Stimulated activated naive CD8-positive, alpha-beta T cell treated with anti-CD3 and anti-CD28 coated beads, Interleukin-15, Interleukin-2, amounts not matched to agents 100 ng/mL and 50 ng/mL, for 24 hours (primary cell): Measurements from ENCODE around the gene TOMM5.

Source experiments
- H3K27ac Mint-ChIP-seq: one replicate; pipeline ENCODE4 v1.8.0; 2021; ENCODE audit warnings: mild to moderate bottlenecking, mixed read lengths
- H3K27me3 Mint-ChIP-seq: one replicate; pipeline ENCODE4 v1.8.0; 2021; ENCODE audit warnings: mixed read lengths
- H3K36me3 Mint-ChIP-seq: one replicate; pipeline ENCODE4 v1.8.0; 2021; ENCODE audit warnings: low read depth, mixed read lengths
- H3K4me1 Mint-ChIP-seq: one replicate; pipeline ENCODE4 v1.8.0; 2021; ENCODE audit warnings: low read depth, mixed read lengths
- H3K4me3 Mint-ChIP-seq: one replicate; pipeline ENCODE4 v1.8.0; 2021; ENCODE audit warnings: mild to moderate bottlenecking, mixed read lengths
- H3K9me3 Mint-ChIP-seq: one replicate; pipeline ENCODE4 v1.8.0; 2021; ENCODE audit warnings: mixed read lengths

Gene TOMM5

DNA sequence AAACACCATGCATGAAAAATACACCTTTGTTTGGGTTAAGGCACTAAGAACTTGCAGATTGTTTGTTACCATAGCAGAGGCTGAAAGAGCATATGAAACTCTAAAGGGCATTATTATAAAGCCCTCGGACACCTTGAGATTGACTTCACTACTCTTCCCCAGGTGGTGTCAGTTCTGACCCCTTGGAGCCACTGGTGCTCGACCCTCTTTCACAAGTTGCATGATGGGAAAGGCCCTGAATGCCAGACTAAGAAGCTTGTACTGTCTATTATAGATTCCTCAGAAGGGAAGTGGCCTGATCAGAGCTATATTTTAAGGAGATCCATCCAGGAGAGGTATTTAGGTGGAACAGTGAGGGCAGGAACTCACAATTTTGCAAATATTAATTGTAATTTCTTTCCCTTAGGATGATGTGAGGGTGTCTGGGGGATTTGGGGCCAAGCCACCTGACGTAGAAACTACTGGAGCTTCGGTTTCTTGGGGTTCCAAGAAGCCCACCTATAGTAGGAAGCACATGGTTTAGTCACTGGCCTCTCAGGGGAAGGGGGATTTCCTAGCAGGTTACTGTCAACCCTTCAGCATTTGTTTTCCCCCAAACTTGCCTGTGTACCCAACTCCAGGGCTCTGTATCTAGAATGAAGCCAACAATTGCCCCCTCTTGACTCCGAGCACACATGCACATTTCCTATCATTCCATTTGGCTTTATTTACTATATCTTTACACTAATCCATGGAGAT, 32.4 kb downstream of the TOMM5 start:
- Mint-ChIP-seq H3K27ac (no peak overlapping the region), H3K9me3 (peaks cover 5% of the 10 kb centered on the region), H3K36me3 (peaks cover 24% of the 10 kb centered on the region), H3K27me3 (no peaks in the 10 kb centered on the region), H3K4me1 (peaks cover 18% of the 10 kb centered on the region), H3K4me3 (no peak overlapping the region)

DNA sequence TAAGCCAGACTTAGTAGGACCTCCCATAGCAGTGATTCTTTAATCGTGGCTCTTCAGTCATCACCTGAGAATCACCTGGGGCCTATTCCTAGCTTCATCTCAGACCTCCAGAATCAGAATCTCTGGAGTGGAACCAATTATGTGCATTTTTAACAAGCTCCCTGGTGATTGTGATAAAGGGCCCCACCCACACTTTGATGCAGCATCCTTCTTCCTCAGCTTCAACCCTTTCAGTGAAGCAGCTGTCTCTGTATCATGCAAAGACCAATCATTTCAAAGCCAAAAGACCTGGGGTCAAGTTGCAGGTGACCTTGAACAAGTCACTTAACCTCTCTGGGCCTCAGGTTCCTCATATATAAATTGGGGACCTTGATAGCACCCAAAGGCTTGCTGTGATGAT, 33.3 kb downstream of the TOMM5 start:
- no peak overlapping the region for H3K27ac Mint-ChIP-seq
- H3K9me3 Mint-ChIP-seq: peaks cover 4% of the 10 kb centered on the region
- no peaks in the 10 kb centered on the region for H3K27me3 Mint-ChIP-seq
- H3K4me1 Mint-ChIP-seq: peaks cover 18% of the 10 kb centered on the region
- H3K4me3 Mint-ChIP-seq: no peak overlapping the region
- H3K36me3 Mint-ChIP-seq: peaks cover 19% of the 10 kb centered on the region

DNA sequence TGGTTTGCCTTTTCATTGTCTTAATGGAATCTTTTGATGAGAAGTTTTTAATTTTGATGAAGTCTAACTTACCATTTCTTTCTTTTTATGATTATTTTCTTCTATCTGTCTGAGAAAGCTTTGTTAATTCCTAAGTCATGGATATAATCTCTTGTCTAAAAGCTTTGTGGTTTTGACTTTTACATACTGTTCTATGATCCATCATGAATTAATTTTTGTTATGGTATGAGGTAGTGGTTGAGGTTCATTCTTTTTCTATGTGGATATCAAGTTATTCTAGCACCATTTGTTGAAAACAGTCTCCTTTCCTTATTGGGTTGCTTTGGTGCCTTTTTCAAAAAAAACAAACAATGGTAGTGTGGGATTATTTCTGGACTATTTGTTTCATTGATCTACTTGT, 36.6 kb downstream of the TOMM5 start:
- no peaks in the 10 kb centered on the region for H3K27me3 Mint-ChIP-seq
- H3K36me3 Mint-ChIP-seq: peaks cover 6% of the 10 kb centered on the region
- H3K9me3 Mint-ChIP-seq: no peaks in the 10 kb centered on the region
- no peak overlapping the region for H3K4me3 Mint-ChIP-seq
- no peaks in the 10 kb centered on the region for H3K4me1 Mint-ChIP-seq
- H3K27ac Mint-ChIP-seq: no peak overlapping the region

GRCh38 chr9:37554318-37554717, 38.1 kb downstream of the TOMM5 start:
- Mint-ChIP-seq H3K4me3 (no peak overlapping the region), H3K27me3 (no peaks in the 10 kb centered on the region), H3K4me1 (no peaks in the 10 kb centered on the region), H3K27ac (no peak overlapping the region), H3K9me3 (no peaks in the 10 kb centered on the region), H3K36me3 (no peaks in the 10 kb centered on the region)

DNA sequence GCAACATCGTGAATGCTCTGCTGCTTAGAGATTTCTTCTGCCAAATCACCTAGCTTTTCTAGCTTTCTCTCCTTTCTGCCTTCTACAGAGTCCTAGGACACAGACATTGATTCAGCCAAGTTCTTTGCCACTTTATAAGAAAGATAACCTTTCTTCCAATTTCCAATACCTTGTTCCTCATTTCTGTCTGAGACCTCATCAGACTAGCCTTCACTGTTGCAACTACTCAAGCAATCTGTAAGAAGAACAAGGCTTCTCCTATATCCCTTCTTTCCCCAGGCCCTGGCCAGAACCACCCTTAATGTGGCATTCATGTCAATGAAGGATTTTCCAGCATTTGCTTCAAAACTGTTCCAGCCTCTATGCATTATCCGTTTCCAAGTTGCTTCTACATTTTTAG, 40.5 kb downstream of the TOMM5 start:
- Mint-ChIP-seq H3K9me3 (no peaks in the 10 kb centered on the region), H3K4me3 (no peak overlapping the region), H3K36me3 (no peaks in the 10 kb centered on the region), H3K27ac (no peak overlapping the region), H3K4me1 (no peaks in the 10 kb centered on the region), H3K27me3 (no peaks in the 10 kb centered on the region)

GRCh38 chr9:37551468-37551867, 40.9 kb downstream of the TOMM5 start:
- Mint-ChIP-seq H3K27me3 (no peaks in the 10 kb centered on the region), H3K27ac (no peak overlapping the region), H3K36me3 (no peaks in the 10 kb centered on the region), H3K9me3 (no peaks in the 10 kb centered on the region), H3K4me1 (no peaks in the 10 kb centered on the region), H3K4me3 (no peak overlapping the region)

DNA sequence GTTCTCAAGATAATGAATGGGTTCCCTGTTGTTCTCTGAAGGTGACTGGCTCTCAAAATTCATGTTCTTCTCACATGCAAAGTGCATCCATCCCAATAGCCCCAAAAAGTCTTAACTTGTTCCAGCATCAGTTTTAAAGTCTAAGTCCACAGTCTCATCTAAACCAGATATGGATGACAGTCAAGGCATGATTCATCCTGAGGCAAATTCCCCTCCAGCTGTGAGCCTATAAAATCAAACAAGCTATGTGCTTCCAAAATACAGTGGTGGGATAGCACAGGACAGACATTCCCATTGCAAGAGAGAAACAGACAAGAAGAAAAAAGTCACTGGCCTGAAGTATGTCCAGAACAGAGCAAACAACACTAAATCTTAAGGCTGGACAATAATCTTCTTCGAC, 41.6 kb downstream of the TOMM5 start:
- no peak overlapping the region for H3K27ac Mint-ChIP-seq
- H3K4me3 Mint-ChIP-seq: no peak overlapping the region
- H3K9me3 Mint-ChIP-seq: no peaks in the 10 kb centered on the region
- H3K4me1 Mint-ChIP-seq: no peaks in the 10 kb centered on the region
- no peaks in the 10 kb centered on the region for H3K36me3 Mint-ChIP-seq
- no peaks in the 10 kb centered on the region for H3K27me3 Mint-ChIP-seq

DNA sequence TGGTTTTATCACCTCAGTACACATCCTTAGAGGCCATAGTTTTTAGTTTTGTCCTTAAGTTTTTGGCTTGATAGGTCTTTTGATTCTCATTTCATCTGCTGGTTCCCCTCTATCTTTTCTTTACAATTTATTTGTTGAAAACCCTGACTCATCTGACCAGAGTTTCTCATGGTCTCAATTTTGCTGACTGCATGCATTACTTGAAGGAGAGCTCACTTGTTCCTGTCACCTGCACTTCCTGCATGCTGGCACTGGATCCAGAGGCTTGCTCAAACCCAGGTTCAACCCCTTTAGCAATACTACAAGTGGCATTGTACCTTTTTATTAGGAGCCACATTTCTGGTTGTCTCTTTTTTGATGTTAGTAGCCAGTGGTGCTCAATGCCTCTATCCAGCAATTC, 42.9 kb downstream of the TOMM5 start:
- no peaks in the 10 kb centered on the region for H3K36me3 Mint-ChIP-seq
- H3K27me3 Mint-ChIP-seq: no peaks in the 10 kb centered on the region
- H3K9me3 Mint-ChIP-seq: no peaks in the 10 kb centered on the region
- H3K27ac Mint-ChIP-seq: no peak overlapping the region
- H3K4me1 Mint-ChIP-seq: no peaks in the 10 kb centered on the region
- no peak overlapping the region for H3K4me3 Mint-ChIP-seq

GRCh38 chr9:37547328-37547878, 45.0 kb downstream of the TOMM5 start:
- Mint-ChIP-seq H3K36me3 (no peaks in the 10 kb centered on the region), H3K4me3 (no peak overlapping the region), H3K27ac (no peak overlapping the region), H3K9me3 (no peaks in the 10 kb centered on the region), H3K4me1 (peaks cover 8% of the 10 kb centered on the region), H3K27me3 (no peaks in the 10 kb centered on the region)

DNA sequence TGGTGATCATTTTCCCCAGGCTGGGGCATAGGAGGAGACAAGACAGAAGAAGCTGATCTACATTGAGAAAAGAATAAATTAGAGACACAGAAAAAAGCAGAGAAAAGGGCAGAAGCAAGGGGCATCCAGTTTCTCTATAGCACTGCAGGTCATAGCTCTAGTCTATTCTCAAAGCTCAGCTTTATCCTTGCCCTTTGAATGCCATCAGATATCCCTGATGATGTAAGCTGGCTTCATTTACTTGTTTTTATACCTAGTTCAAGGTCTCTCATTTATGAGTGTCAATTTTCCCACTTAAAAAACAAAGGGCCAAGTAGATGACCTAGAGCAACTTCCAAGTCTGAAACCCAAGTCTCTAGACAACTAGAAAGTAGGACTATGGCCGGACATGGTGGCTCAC, 48.9 kb downstream of the TOMM5 start:
- Mint-ChIP-seq H3K27me3 (no peaks in the 10 kb centered on the region), H3K4me3 (no peak overlapping the region), H3K9me3 (no peaks in the 10 kb centered on the region), H3K27ac (no peak overlapping the region), H3K4me1 (peaks cover 8% of the 10 kb centered on the region), H3K36me3 (peaks cover 7% of the 10 kb centered on the region)

- Mint-ChIP-seq H3K9me3 (no peaks in the 10 kb centered on the region), H3K4me3 (no peak overlapping the region), H3K27me3 (no peaks in the 10 kb centered on the region), H3K27ac (no peak overlapping the region), H3K4me1 (peaks cover 8% of the 10 kb centered on the region), H3K36me3 (peaks cover 7% of the 10 kb centered on the region)
Observed at GRCh38 chr9:37542895-37543294, 49.5 kb downstream of the TOMM5 start.

GRCh38 chr9:37542488-37542887, 49.9 kb downstream of the TOMM5 start:
- no peaks in the 10 kb centered on the region for H3K27me3 Mint-ChIP-seq
- H3K27ac Mint-ChIP-seq: no peak overlapping the region
- H3K4me1 Mint-ChIP-seq: peaks cover 8% of the 10 kb centered on the region
- H3K36me3 Mint-ChIP-seq: peaks cover 7% of the 10 kb centered on the region
- H3K4me3 Mint-ChIP-seq: no peak overlapping the region
- H3K9me3 Mint-ChIP-seq: no peaks in the 10 kb centered on the region

GRCh38 chr9:37541465-37541864, 50.9 kb downstream of the TOMM5 start:
- no peak overlapping the region for H3K4me3 Mint-ChIP-seq
- peaks cover 7% of the 10 kb centered on the region for H3K36me3 Mint-ChIP-seq
- H3K27ac Mint-ChIP-seq: no peak overlapping the region
- no peaks in the 10 kb centered on the region for H3K9me3 Mint-ChIP-seq
- H3K4me1 Mint-ChIP-seq: peaks cover 8% of the 10 kb centered on the region
- no peaks in the 10 kb centered on the region for H3K27me3 Mint-ChIP-seq

DNA sequence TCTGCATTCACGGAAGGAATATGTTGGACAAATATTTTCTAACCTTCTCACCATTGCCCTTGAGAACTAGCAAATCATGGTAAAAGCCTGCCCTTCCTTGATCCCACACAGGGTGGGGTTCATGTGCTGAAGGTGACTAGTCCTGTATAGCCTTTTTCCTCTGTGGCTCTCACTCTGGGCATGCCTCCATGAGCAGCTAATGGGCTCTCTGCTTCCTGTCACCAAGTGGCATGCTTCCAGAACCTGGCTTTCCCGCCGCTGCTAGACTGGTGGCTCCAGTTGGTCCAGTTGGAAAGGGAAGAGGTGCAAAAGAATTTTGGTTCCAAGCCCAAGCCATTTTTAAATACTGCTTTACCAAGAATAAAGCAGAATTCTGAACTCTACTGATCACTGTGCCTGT, 51.8 kb downstream of the TOMM5 start:
- peaks cover 8% of the 10 kb centered on the region for H3K4me1 Mint-ChIP-seq
- H3K27ac Mint-ChIP-seq: no peak overlapping the region
- H3K4me3 Mint-ChIP-seq: no peak overlapping the region
- no peaks in the 10 kb centered on the region for H3K27me3 Mint-ChIP-seq
- H3K9me3 Mint-ChIP-seq: no peaks in the 10 kb centered on the region
- peaks cover 7% of the 10 kb centered on the region for H3K36me3 Mint-ChIP-seq

- Mint-ChIP-seq H3K4me1 (peaks cover 8% of the 10 kb centered on the region), H3K9me3 (no peaks in the 10 kb centered on the region), H3K27me3 (no peaks in the 10 kb centered on the region), H3K4me3 (no peak overlapping the region), H3K36me3 (peaks cover 7% of the 10 kb centered on the region), H3K27ac (no peak overlapping the region)
Observed at GRCh38 chr9:37539634-37540033, 52.8 kb downstream of the TOMM5 start.
